Measurements from ENCODE around the gene MAN2C1. TPM values are rescaled to one million over a fixed set of nuclear protein-coding genes. Genes with fewer than 3 reads are reported as not detected.
"Not testable (repeated sequence)": the region's sequence is repeated elsewhere in the genome, so short reads cannot be mapped to it uniquely, and the experiment has no call there.

Gene MAN2C1
- total RNA-seq, 1 donor from 2014 or later: 112 TPM

GRCh38 chr15:75360856-75361255 is 7.6 kb downstream of the MAN2C1 start:
- no peak for DNase-seq

GRCh38 chr15:75360391-75360790 is 8.0 kb downstream of the MAN2C1 start:
- DNase-seq: no peak

- no peak for DNase-seq
Observed at GRCh38 chr15:75359537-75360250, 8.7 kb downstream of the MAN2C1 start.

GRCh38 chr15:75358771-75359536 is 9.5 kb downstream of the MAN2C1 start:
- no peak for DNase-seq

- no peak for DNase-seq
Observed at GRCh38 chr15:75357976-75358673, 10.3 kb downstream of the MAN2C1 start.

- no peak for DNase-seq
Observed at GRCh38 chr15:75356517-75356916, 11.9 kb downstream of the MAN2C1 start.

GRCh38 chr15:75356006-75356405 is 12.4 kb downstream of the MAN2C1 start:
- DNase-seq: no peak

- no peak for DNase-seq
Observed at GRCh38 chr15:75355369-75355768, 13.0 kb downstream of the MAN2C1 start.

GRCh38 chr15:75354454-75354853 is 14.0 kb downstream of the MAN2C1 start:
- DNase-seq: no peak

GRCh38 chr15:75353604-75354003 is 14.8 kb downstream of the MAN2C1 start:
- no peak for DNase-seq

- DNase-seq: no peak
Observed at GRCh38 chr15:75352186-75353080, 16.0 kb downstream of the MAN2C1 start.

- no peak for DNase-seq
Observed at GRCh38 chr15:75350601-75351361, 17.6 kb downstream of the MAN2C1 start.

- no peak for DNase-seq
Observed at GRCh38 chr15:75349851-75350588, 18.4 kb downstream of the MAN2C1 start.

GRCh38 chr15:75349351-75349669 is 19.1 kb downstream of the MAN2C1 start:
- not testable (repeated sequence) for DNase-seq

GRCh38 chr15:75348562-75349350 is 19.7 kb downstream of the MAN2C1 start:
- DNase-seq: no peak

- DNase-seq: no peak
Observed at GRCh38 chr15:75348034-75348561, 20.3 kb downstream of the MAN2C1 start.

GRCh38 chr15:75347222-75348033 is 21.0 kb downstream of the MAN2C1 start:
- DNase-seq: no peak

GRCh38 chr15:75346796-75347221 is 21.6 kb downstream of the MAN2C1 start, which contains the start of gene NEIL1:
NEIL1 (plus strand) TSS chr15:75347039; CDS start chr15:75348906, 1,867 bp downstream.
- DNase-seq: no peak
